Measurements from ENCODE around the gene EML2.

The EML2 gene

DNA sequence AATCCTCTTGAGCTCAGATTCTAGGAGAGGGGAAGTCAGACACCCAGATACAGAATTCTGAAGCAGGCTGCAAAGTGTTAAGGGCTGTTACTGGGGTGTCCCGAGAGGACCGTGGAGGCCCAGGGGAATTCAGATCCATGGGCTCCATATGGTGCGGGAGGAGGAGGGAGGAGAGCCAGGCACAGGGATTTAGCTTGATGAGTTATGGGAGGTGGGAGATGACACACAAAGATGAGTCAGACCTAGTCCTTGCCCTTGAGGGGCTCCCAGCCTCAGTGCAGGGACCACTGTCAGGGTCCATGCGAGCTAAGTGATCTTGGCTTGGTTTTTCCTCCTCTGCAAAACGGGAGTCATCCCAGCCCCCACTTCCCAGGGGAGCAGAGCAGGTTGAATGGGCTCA lies 14.4 kb upstream of the EML2 start:
- H3K36me3 ChIP-seq (ENCODE audit: control insufficient read depth, insufficient read depth, low read length) = no peaks in the 10 kb centered on the region
- no peak for DNase-seq

DNA sequence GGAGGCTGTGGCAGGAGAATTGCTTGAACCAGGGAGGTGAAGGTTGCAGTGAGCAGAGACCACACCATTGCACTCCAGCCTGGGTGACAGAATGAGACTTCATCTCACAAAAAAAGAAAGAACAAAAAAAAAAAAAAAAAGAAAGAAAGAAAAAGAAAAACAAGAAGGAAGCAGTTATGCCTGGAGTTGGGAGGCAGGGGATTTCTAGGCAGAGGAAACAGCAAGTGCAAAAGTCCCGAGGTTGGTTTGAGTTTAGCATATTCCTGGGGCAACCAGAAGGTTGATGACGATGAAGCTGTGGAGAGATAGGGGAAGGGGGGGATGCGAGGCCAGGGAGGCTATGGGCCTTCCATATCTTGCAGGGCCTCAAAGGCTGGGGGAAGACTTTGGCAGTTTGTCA lies 11.5 kb upstream of the EML2 start:
- Histone ChIP-seq H3K36me3 (ENCODE audit: control insufficient read depth, insufficient read depth, low read length) (no peaks in the 10 kb centered on the region), H3K4me1 (ENCODE audit: control insufficient read depth, insufficient read depth, low read length, poor library complexity, severe bottlenecking) (peaks cover 5% of the 10 kb centered on the region), H3K27ac (ENCODE audit: insufficient read depth, low read length, poor library complexity, severe bottlenecking) (no peak overlapping the region), H3K4me3 (ENCODE audit: insufficient read depth, low read depth, low read length, poor library complexity, severe bottlenecking) (no peak overlapping the region), H3K27me3 (replicated peaks; ENCODE audit: control insufficient read depth, insufficient read depth, low read length, poor library complexity, severe bottlenecking) (no peaks in the 10 kb centered on the region), H3K9me3 (ENCODE audit: control insufficient read depth, low read length) (no peaks in the 10 kb centered on the region)
- DNase-seq = no peak

More for the DNA sequence above, 14.4 kb upstream of the EML2 start:
- Histone ChIP-seq H3K9me3 (ENCODE audit: control insufficient read depth, low read length) (no peaks in the 10 kb centered on the region), H3K4me1 (ENCODE audit: control insufficient read depth, insufficient read depth, low read length, poor library complexity, severe bottlenecking) (no peaks in the 10 kb centered on the region), H3K27ac (ENCODE audit: insufficient read depth, low read length, poor library complexity, severe bottlenecking) (no peak overlapping the region), H3K27me3 (replicated peaks; ENCODE audit: control insufficient read depth, insufficient read depth, low read length, poor library complexity, severe bottlenecking) (no peaks in the 10 kb centered on the region), H3K4me3 (ENCODE audit: insufficient read depth, low read depth, low read length, poor library complexity, severe bottlenecking) (no peak overlapping the region)

DNA sequence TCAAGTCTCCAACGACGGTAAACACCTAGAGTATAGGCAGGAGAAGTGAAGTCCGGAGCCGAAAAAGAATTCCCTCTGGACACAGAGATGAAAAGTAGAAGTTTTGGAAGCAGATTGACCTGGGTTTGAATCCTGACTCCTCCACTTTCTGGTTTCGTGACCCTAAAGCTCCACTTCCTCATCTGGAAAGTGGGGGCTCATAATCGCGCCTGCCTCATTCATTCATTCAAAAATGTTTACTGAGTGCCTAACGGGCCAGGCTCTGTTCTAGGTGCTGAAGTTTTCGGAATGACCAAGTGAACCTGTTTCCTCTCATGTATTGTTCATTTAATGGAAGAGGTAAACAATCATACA lies 7.1 kb upstream of the EML2 start:
- H3K27me3 ChIP-seq (replicated peaks; ENCODE audit: control insufficient read depth, insufficient read depth, low read length, poor library complexity, severe bottlenecking) = no peaks in the 10 kb centered on the region
- no peaks in the 10 kb centered on the region for H3K9me3 ChIP-seq (ENCODE audit: control insufficient read depth, low read length)
- H3K36me3 ChIP-seq (ENCODE audit: control insufficient read depth, insufficient read depth, low read length) = no peaks in the 10 kb centered on the region
- no peak for DNase-seq
- H3K4me1 ChIP-seq (ENCODE audit: control insufficient read depth, insufficient read depth, low read length, poor library complexity, severe bottlenecking) = peaks cover 19% of the 10 kb centered on the region
- H3K4me3 ChIP-seq (ENCODE audit: insufficient read depth, low read depth, low read length, poor library complexity, severe bottlenecking) = peak overlapping the region; percentile 53
- no peak overlapping the region for H3K27ac ChIP-seq (ENCODE audit: insufficient read depth, low read length, poor library complexity, severe bottlenecking)

DNA sequence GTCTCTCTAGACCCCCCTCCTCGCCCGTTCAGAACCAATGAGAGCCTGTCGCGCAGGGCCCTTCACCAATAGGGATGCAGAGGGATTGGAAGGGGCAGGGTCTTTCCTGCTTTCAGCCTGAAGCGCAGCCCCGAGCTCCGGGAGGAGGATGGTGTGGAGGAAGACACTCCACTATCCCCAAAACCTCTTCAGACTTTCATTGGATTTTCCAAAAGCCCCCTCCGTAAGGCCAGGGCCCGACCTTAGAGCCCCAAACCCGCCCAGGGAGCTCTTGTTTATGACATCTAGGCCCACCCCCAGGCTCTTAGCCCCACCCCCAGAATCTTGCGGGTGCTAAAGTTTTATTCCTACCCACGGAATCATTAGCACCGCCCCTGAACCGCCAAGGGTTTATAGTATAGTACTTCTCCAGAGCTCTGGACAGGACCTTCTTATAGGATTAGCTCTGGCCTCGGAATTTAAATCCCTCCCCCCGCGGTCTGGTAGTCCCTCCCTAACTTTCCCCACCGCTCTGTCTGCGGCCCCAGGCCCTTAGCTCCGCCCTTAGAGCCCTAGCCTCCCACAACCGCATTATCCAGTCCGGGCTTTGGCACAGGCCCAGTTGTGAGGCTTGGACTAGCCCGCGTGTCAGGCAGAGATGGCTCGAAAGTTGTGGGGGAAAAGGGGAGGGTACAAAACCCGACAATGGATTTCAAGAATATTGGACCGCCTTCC lies 6.6 kb upstream of the EML2 start:
- H3K27me3 ChIP-seq (replicated peaks; ENCODE audit: control insufficient read depth, insufficient read depth, low read length, poor library complexity, severe bottlenecking) = no peaks in the 10 kb centered on the region
- H3K27ac ChIP-seq (ENCODE audit: insufficient read depth, low read length, poor library complexity, severe bottlenecking) = peak overlapping the region; percentile 26
- peak overlapping the region; percentile 53 for H3K4me3 ChIP-seq (ENCODE audit: insufficient read depth, low read depth, low read length, poor library complexity, severe bottlenecking)
- H3K36me3 ChIP-seq (ENCODE audit: control insufficient read depth, insufficient read depth, low read length) = no peaks in the 10 kb centered on the region
- H3K4me1 ChIP-seq (ENCODE audit: control insufficient read depth, insufficient read depth, low read length, poor library complexity, severe bottlenecking) = peaks cover 21% of the 10 kb centered on the region
- DNase-seq = peak; percentile 56 to 68 (median 63)
- H3K9me3 ChIP-seq (ENCODE audit: control insufficient read depth, low read length) = no peaks in the 10 kb centered on the region

DNA sequence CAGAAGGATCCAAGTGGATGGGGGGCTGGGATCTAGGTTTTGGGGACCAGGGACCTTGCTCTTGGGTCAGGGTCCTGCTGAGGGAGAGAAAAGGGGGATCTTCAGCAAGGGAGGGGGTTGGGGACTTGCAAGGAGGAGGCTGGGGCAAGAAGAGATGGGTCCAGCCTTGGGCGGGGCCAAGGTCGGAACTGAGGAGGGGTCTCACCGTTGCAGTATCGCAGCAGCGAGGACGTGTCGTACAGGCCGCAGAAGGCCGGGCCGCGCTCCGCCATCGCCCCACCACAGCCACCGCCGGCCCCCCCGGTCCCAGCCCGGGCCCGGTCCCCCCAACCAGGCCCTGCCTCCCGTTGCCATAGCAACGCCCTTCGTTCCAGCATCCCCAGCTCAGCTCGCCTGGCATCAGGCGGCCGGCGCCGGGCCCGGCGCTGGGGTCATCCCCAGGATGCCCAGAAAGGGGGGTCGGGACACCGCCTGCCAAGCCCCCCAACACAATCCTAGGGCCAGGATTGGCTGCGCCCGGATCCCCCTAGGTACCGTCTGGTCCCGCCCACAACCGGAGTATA lies 6.0 kb upstream of the EML2 start:
- Histone ChIP-seq H3K4me3 (ENCODE audit: insufficient read depth, low read depth, low read length, poor library complexity, severe bottlenecking) (peak overlapping the region; percentile 53), H3K27ac (ENCODE audit: insufficient read depth, low read length, poor library complexity, severe bottlenecking) (no peak overlapping the region), H3K4me1 (ENCODE audit: control insufficient read depth, insufficient read depth, low read length, poor library complexity, severe bottlenecking) (peaks cover 21% of the 10 kb centered on the region), H3K27me3 (replicated peaks; ENCODE audit: control insufficient read depth, insufficient read depth, low read length, poor library complexity, severe bottlenecking) (no peaks in the 10 kb centered on the region), H3K36me3 (ENCODE audit: control insufficient read depth, insufficient read depth, low read length) (no peaks in the 10 kb centered on the region), H3K9me3 (ENCODE audit: control insufficient read depth, low read length) (no peaks in the 10 kb centered on the region)
- DNase-seq = no peak

DNA sequence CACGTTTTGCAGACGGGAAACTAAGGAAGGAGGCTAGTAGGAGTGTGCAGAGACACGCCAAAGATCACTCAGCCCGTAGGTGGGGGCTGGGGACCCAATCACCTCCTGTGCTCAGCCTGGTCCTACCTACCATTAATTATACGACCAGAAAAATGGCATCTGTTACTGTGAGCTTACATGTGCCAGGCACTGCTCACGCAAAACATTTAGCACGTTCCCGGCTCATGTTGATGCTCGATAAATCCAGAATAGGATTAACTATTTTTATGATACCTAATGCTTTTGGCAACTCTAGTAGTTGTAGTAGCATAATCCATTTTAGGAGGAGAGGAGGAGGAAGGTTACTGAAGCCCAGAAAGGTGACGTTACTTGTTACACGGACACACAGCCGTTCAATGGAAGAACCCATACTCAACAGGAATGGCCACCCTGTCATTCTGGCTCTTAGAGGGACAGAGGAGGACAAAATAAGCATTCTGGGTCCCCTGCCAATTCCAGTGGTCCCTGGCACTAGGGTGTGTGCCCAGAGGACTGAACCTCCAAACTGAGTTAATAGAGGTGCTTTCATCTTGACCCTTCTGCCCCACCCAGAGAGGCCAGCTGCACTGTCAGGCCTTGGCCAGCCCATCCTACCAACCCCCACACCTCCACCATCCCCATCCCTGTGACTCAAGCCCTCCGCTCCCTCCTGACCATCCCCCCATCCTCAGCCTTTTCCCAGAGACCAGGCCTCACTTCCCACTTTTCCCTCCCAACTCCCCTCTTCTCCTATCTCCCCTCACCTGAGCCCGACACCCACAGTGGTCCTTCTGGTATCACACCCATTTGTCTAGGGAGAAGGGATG lies 5.0 kb upstream of the EML2 start:
- no peak overlapping the region for H3K4me3 ChIP-seq (ENCODE audit: insufficient read depth, low read depth, low read length, poor library complexity, severe bottlenecking)
- H3K9me3 ChIP-seq (ENCODE audit: control insufficient read depth, low read length) = no peaks in the 10 kb centered on the region
- H3K36me3 ChIP-seq (ENCODE audit: control insufficient read depth, insufficient read depth, low read length) = no peaks in the 10 kb centered on the region
- H3K4me1 ChIP-seq (ENCODE audit: control insufficient read depth, insufficient read depth, low read length, poor library complexity, severe bottlenecking) = peaks cover 23% of the 10 kb centered on the region
- no peaks in the 10 kb centered on the region for H3K27me3 ChIP-seq (replicated peaks; ENCODE audit: control insufficient read depth, insufficient read depth, low read length, poor library complexity, severe bottlenecking)
- DNase-seq = no peak
- no peak overlapping the region for H3K27ac ChIP-seq (ENCODE audit: insufficient read depth, low read length, poor library complexity, severe bottlenecking)

DNA sequence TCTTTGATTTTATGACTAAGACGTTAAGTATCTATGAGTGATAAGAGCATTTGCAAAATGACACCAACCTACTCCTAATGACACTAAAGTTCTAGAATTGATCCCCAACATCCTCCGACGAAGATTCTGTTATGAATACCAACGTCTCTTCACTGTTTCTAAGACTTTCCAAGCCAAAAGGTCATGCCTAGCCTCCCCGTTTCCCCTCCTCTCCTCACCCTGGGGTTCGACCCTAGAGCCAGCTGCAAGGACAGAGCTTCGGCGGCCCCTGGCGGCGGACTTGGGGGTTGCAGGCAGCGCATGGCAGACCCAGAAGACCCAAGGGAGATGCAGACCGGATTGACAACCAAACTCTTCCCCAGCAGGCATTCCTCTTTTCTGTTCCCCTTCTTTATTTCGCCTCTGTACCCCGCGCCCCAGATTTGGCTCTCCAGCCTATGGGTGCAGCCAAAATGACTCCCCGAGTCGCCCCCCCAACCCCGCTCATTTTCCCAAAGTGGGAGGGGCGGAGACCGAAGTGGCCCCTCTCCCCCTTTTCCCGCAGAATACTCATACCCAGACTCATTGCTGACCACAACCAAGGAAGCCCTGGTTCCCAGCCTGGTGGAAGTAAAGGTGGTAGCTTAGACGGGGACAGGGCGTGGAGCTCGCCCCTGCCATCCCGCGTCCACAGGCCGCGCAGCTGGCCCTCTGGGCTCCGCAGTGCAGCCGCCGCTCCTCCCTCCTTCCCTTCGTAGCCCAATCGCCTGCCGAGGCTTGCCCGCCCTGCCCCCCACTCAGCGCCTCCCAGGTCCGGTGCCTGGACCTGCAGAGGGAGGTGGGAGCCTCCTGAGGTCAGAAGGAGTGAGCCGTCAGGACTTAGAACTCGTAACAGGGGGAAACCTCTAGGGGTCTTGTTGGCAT lies 4.1 kb upstream of the EML2 start:
- no peaks in the 10 kb centered on the region for H3K36me3 ChIP-seq (ENCODE audit: control insufficient read depth, insufficient read depth, low read length)
- H3K27ac ChIP-seq (ENCODE audit: insufficient read depth, low read length, poor library complexity, severe bottlenecking) = peak overlapping the region; percentile 96
- H3K9me3 ChIP-seq (ENCODE audit: control insufficient read depth, low read length) = no peaks in the 10 kb centered on the region
- H3K4me1 ChIP-seq (ENCODE audit: control insufficient read depth, insufficient read depth, low read length, poor library complexity, severe bottlenecking) = peaks cover 30% of the 10 kb centered on the region
- H3K4me3 ChIP-seq (ENCODE audit: insufficient read depth, low read depth, low read length, poor library complexity, severe bottlenecking) = no peak overlapping the region
- peak; percentile 65 to 76 (median 68) for DNase-seq
- H3K27me3 ChIP-seq (replicated peaks; ENCODE audit: control insufficient read depth, insufficient read depth, low read length, poor library complexity, severe bottlenecking) = no peaks in the 10 kb centered on the region

DNA sequence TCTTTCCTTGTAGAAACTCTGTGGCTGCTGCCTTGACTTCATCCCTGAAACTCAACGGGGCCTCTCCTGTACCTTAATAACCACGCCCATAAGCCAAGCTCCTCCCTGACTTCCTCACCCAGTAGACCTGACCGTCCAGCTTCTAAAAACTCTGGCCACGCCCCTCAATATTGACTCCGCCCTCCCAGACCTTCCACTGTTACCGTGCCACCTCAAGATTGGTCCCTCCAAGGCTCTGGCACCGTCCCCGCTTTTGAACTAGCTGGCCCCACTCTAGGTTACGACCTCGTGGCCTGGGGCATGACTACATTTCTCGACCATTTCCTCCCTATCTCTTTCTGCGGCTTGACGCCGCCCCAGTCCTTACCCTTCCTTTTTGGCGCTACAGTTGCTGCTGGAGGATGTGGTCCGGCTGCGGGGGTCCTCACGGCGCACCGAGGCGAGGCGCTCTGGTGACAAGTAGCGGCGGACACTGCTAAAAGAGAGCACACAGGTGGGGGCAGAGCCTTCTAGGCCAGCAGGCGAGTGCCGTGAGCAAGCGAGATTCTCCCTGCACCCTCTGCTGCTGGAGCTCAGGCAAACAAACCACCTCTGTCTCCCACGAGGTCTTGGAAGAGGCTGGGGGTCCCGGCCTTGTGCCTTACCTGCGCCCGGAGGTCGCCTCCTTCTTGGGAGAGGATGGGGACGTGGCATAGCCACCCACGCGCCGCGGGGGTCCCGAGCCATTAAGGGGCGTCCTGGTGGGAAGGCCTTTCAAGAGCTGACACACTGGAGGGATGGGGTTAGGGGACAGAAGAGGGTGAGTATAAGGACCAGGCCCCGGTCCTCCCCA lies 2.3 kb upstream of the EML2 start:
- Histone ChIP-seq H3K27ac (ENCODE audit: insufficient read depth, low read length, poor library complexity, severe bottlenecking) (peak overlapping the region; percentile 96), H3K4me3 (ENCODE audit: insufficient read depth, low read depth, low read length, poor library complexity, severe bottlenecking) (peak overlapping the region; percentile 52)
- DNase-seq = peak; percentile 27 to 66 (median 50)

DNA sequence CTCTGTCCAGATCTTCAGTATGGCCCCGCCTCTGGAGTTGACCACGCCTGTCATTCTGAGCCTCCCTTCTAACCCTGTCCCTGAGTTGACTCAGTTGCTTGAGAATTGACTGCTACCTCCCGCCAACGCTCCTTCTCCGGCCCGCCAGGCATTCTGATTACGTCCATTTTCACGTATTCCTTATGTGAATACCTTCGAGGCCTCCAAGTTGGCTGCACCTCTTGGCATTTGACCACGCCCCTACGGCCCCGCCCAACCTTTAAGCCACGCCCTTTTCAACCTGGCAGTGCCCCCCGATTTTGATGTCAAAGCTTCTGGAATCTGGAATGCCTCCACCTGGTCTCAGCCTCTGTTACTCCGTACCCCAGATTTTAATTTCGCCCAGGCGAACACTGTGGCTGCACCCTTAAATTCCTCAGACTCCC lies 1.7 kb upstream of the EML2 start:
- Histone ChIP-seq H3K9me3 (ENCODE audit: control insufficient read depth, low read length) (no peaks in the 10 kb centered on the region), H3K4me1 (ENCODE audit: control insufficient read depth, insufficient read depth, low read length, poor library complexity, severe bottlenecking) (peaks cover 28% of the 10 kb centered on the region), H3K27ac (ENCODE audit: insufficient read depth, low read length, poor library complexity, severe bottlenecking) (peak overlapping the region; percentile 96), H3K4me3 (ENCODE audit: insufficient read depth, low read depth, low read length, poor library complexity, severe bottlenecking) (no peak overlapping the region), H3K36me3 (ENCODE audit: control insufficient read depth, insufficient read depth, low read length) (no peaks in the 10 kb centered on the region), H3K27me3 (replicated peaks; ENCODE audit: control insufficient read depth, insufficient read depth, low read length, poor library complexity, severe bottlenecking) (no peaks in the 10 kb centered on the region)
- DNase-seq = peak in 1 of 3 donors; percentile 19

More for the DNA sequence above, 2.3 kb upstream of the EML2 start:
- Histone ChIP-seq H3K4me1 (ENCODE audit: control insufficient read depth, insufficient read depth, low read length, poor library complexity, severe bottlenecking) (peaks cover 32% of the 10 kb centered on the region), H3K9me3 (ENCODE audit: control insufficient read depth, low read length) (no peaks in the 10 kb centered on the region), H3K36me3 (ENCODE audit: control insufficient read depth, insufficient read depth, low read length) (no peaks in the 10 kb centered on the region), H3K27me3 (replicated peaks; ENCODE audit: control insufficient read depth, insufficient read depth, low read length, poor library complexity, severe bottlenecking) (no peaks in the 10 kb centered on the region)
